Right lobe of liver (tissue), 4 donors: Measurements from ENCODE around the gene USP17L29.

ENCODE experiments used
- POLR2A ChIP-seq: fragments of 450-650 bp; IDR thresholded peaks from one replicate; pipeline ENCODE4 v1.6.1; 2017; ENCODE audit warnings: antibody characterized with exemption, mild to moderate bottlenecking
- TF ChIP-seq, protein P1 (sequence below), 4 donors: fragments of 200-600 bp in 3 of 4; fragments of 450-650 bp in 1 of 4; IDR thresholded peaks; one replicate each; pipeline versions ENCODE4 v1.5.1 to v1.8.0; 2016 to 2022; ENCODE audit warnings: antibody characterized with exemption in 4 of 4, mild to moderate bottlenecking in 2 of 4
- donor health status: DM: no; HTN: no; CAD: no.
- donor health status: DM: no; HTN: no; CAD: no.
- donor health status: DM: no; HTN: yes; CAD: no.

DNA sequence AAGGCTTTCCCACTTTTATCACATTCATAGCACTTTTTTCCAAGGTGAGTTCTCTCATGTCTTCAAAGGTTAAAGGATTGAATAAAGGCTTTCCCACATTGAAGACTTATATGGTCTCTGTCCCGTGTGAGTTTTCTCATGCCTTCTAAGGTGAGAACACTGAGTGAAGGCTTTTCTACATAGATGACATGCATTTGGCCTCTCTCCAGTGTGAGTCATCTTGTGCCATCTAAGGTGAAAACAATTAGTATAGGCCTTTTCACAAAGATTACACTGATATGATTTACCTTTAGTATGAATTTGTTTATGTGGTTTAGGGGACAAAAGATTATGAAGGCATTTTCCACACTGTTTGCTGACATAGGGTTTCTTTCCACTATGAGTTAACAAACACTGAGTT lies 30.7 kb downstream of the USP17L29 start:
- TF ChIP-seq, protein P1, sequence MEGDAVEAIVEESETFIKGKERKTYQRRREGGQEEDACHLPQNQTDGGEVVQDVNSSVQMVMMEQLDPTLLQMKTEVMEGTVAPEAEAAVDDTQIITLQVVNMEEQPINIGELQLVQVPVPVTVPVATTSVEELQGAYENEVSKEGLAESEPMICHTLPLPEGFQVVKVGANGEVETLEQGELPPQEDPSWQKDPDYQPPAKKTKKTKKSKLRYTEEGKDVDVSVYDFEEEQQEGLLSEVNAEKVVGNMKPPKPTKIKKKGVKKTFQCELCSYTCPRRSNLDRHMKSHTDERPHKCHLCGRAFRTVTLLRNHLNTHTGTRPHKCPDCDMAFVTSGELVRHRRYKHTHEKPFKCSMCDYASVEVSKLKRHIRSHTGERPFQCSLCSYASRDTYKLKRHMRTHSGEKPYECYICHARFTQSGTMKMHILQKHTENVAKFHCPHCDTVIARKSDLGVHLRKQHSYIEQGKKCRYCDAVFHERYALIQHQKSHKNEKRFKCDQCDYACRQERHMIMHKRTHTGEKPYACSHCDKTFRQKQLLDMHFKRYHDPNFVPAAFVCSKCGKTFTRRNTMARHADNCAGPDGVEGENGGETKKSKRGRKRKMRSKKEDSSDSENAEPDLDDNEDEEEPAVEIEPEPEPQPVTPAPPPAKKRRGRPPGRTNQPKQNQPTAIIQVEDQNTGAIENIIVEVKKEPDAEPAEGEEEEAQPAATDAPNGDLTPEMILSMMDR (IDR thresholded peaks at IDR 0.05), result no peak
- no peak for TF ChIP-seq POLR2A
